ENCODE data around the gene GCNA. TPM values are rescaled to one million over a fixed set of nuclear protein-coding genes. Genes with fewer than 3 reads are reported as not detected.

The GCNA gene
- total RNA-seq, 1 donor from 2014 or later: 9.1 TPM

GRCh38 chrX:71546879-71547278 lies 31.4 kb upstream of the GCNA start:
- intact Hi-C loops (cut with DNase I): no loop called here
- Histone ChIP-seq H3K4me3 (no peak overlapping the region), H3K36me3 (peaks cover 0 to 33% of the 10 kb centered on the region in 2 donors), H3K27me3 (no peaks in the 10 kb centered on the region), H3K9me3 (no peaks in the 10 kb centered on the region), H3K27ac (no peak overlapping the region), H3K4me1 (peaks cover 21% of the 10 kb centered on the region)
- no peak for DNase-seq (ENCODE audit: extremely low spot score in 2 of 2)
- no peak for TF ChIP-seq POLR2AphosphoS5 (IDR thresholded peaks at IDR 0.05; ENCODE audit: insufficient read depth in 1 of 2, low read depth in 1 of 2)
- no peak for TF ChIP-seq CTCF (IDR thresholded peaks at IDR 0.05)
- no peak for TF ChIP-seq POLR2A (IDR thresholded peaks at IDR 0.05)

GRCh38 chrX:71547339-71547738 lies 30.9 kb upstream of the GCNA start:
- no peaks in the 10 kb centered on the region for H3K9me3 ChIP-seq
- intact Hi-C loops (cut with DNase I): no loop called here
- TF ChIP-seq CTCF (IDR thresholded peaks at IDR 0.05): no peak
- H3K27me3 ChIP-seq: no peaks in the 10 kb centered on the region
- H3K4me1 ChIP-seq: peaks cover 21% of the 10 kb centered on the region
- H3K27ac ChIP-seq: no peak overlapping the region
- DNase-seq (ENCODE audit: extremely low spot score in 2 of 2): no peak
- no peak overlapping the region for H3K4me3 ChIP-seq
- H3K36me3 ChIP-seq: peaks cover 0 to 33% of the 10 kb centered on the region in 2 donors

GRCh38 chrX:71549986-71550385 lies 28.3 kb upstream of the GCNA start:
- H3K27me3 ChIP-seq: no peaks in the 10 kb centered on the region
- H3K36me3 ChIP-seq: peaks cover 0 to 39% of the 10 kb centered on the region in 2 donors
- no peak for DNase-seq (ENCODE audit: extremely low spot score in 2 of 2)
- H3K9me3 ChIP-seq: no peaks in the 10 kb centered on the region
- no peaks in the 10 kb centered on the region for H3K4me1 ChIP-seq
- no peak overlapping the region for H3K27ac ChIP-seq
- no peak for TF ChIP-seq CTCF (IDR thresholded peaks at IDR 0.05)
- no peak for TF ChIP-seq POLR2A (IDR thresholded peaks at IDR 0.05)
- no peak for TF ChIP-seq POLR2AphosphoS5 (IDR thresholded peaks at IDR 0.05; ENCODE audit: insufficient read depth in 1 of 2, low read depth in 1 of 2)
- intact Hi-C loops (cut with DNase I): no loop called here
- no peak overlapping the region for H3K4me3 ChIP-seq

- Histone ChIP-seq H3K36me3 (peaks cover 0 to 39% of the 10 kb centered on the region in 2 donors), H3K9me3 (no peaks in the 10 kb centered on the region), H3K27ac (no peak overlapping the region), H3K4me3 (no peak overlapping the region), H3K27me3 (no peaks in the 10 kb centered on the region), H3K4me1 (no peaks in the 10 kb centered on the region)
- intact Hi-C loops (cut with DNase I): no loop called here
- TF ChIP-seq CTCF (IDR thresholded peaks at IDR 0.05) (no peak), POLR2A (IDR thresholded peaks at IDR 0.05) (no peak), POLR2AphosphoS5 (IDR thresholded peaks at IDR 0.05; ENCODE audit: insufficient read depth in 1 of 2, low read depth in 1 of 2) (no peak)
- no peak for DNase-seq (ENCODE audit: extremely low spot score in 2 of 2)
Observed at GRCh38 chrX:71550578-71550977, 27.7 kb upstream of the GCNA start.

- TF ChIP-seq POLR2AphosphoS5 (IDR thresholded peaks at IDR 0.05; ENCODE audit: insufficient read depth in 1 of 2, low read depth in 1 of 2): no peak
- no peak for TF ChIP-seq CTCF (IDR thresholded peaks at IDR 0.05)
- no peak for TF ChIP-seq POLR2A (IDR thresholded peaks at IDR 0.05)
- H3K36me3 ChIP-seq: peaks cover 0 to 50% of the 10 kb centered on the region in 2 donors
- DNase-seq (ENCODE audit: extremely low spot score in 2 of 2): no peak
- H3K4me1 ChIP-seq: no peaks in the 10 kb centered on the region
- H3K9me3 ChIP-seq: no peaks in the 10 kb centered on the region
- no peak overlapping the region for H3K4me3 ChIP-seq
- no peak overlapping the region for H3K27ac ChIP-seq
- no peaks in the 10 kb centered on the region for H3K27me3 ChIP-seq
- intact Hi-C loops (cut with DNase I): no loop called here
Observed at GRCh38 chrX:71556036-71556435, 22.2 kb upstream of the GCNA start.
